Central memory CD8-positive, alpha-beta T cell (primary cell): ENCODE measurements around the gene SEMA6C.

ENCODE experiments used
- ATAC-seq: fragments of 150-1000 bp; cut with Tn5 transposase; replicated peaks from 2 replicates; pipeline ENCODE4 v1.10.0; 2022; ENCODE audit warnings: mild to moderate bottlenecking, moderate FRiP score, moderate number of reproducible peaks; ENCODE audit not compliant: poor library complexity, severe bottlenecking; ENCODE audit errors: extremely low read depth
- DNase-seq, 2 donors: peaks; one replicate each; pipeline ENCODE4 v3.0.0; 2021; ENCODE audit warnings: low spot score in 2 of 2
- H3K27ac Mint-ChIP-seq: one replicate; pipeline ENCODE4 v1.8.0; 2022; ENCODE audit warnings: low read depth, mild to moderate bottlenecking, moderate library complexity, mixed read lengths
- H3K27me3 Mint-ChIP-seq: one replicate; pipeline ENCODE4 v1.8.0; 2022; ENCODE audit warnings: mixed read lengths
- H3K36me3 Mint-ChIP-seq: one replicate; pipeline ENCODE4 v1.8.0; 2022; ENCODE audit warnings: mild to moderate bottlenecking, moderate library complexity, mixed read lengths; ENCODE audit not compliant: insufficient read depth
- H3K4me1 Mint-ChIP-seq: one replicate; pipeline ENCODE4 v1.8.0; 2022; ENCODE audit warnings: mixed read lengths
- H3K4me3 Mint-ChIP-seq: one replicate; pipeline ENCODE4 v1.8.0; 2022; ENCODE audit warnings: mild to moderate bottlenecking, moderate library complexity, mixed read lengths
- H3K9me3 Mint-ChIP-seq: one replicate; pipeline ENCODE4 v1.8.0; 2022; ENCODE audit warnings: mixed read lengths

SEMA6C gene

DNA sequence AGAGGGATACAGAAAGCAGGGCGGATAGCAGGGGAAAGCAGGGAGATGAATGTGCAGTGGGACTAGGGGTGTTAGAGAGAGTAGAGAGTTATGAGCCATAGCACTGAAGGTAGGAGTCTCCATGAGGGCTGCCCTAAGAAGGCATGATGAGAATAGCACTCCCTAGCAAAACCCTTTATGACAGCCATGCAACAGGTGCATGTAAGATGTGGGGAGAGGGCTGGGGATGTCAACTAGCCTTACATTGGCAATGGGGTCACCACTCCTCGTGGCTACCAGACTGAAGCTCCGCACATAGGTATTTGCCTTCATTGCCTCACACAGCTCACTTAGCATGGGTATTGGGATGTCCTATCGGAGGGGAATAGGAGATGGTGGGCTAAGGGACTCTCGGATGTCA, 24.8 kb upstream of the SEMA6C start:
- no peaks in the 10 kb centered on the region for H3K27me3 Mint-ChIP-seq
- peaks cover 19% of the 10 kb centered on the region for H3K4me1 Mint-ChIP-seq
- no peaks in the 10 kb centered on the region for H3K9me3 Mint-ChIP-seq
- no peak overlapping the region for H3K4me3 Mint-ChIP-seq
- no peak overlapping the region for H3K27ac Mint-ChIP-seq
- no peak for DNase-seq
- ATAC-seq, result no peak
- H3K36me3 Mint-ChIP-seq, result peaks cover 54% of the 10 kb centered on the region

DNA sequence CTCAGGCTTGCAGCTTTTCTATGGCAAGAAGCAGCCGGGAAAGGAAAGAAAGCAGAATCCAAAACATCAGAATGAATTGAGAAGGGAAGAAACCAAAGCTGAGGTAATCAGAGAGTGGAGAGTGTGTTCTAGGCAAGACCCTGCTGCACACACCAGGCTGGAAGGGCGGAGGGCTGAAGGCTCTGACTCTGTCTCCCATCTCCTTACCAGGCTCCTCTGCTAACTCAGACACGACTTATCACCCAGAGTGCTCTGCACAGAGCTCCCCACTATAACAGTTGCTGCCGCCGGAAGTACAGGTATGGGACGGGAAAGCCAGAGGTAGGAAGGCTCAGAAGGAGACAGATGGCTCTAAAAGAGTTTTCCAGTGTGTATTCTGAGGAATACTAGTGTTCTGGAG, 20.7 kb upstream of the SEMA6C start:
- DNase-seq (no peak), ATAC-seq (no peak)
- H3K27ac Mint-ChIP-seq, result peak overlapping the region; percentile 96
- H3K36me3 Mint-ChIP-seq, result peaks cover 51% of the 10 kb centered on the region
- H3K27me3 Mint-ChIP-seq, result no peaks in the 10 kb centered on the region
- no peaks in the 10 kb centered on the region for H3K9me3 Mint-ChIP-seq
- peak overlapping the region; percentile 89 for H3K4me3 Mint-ChIP-seq
- peaks cover 40% of the 10 kb centered on the region for H3K4me1 Mint-ChIP-seq

DNA sequence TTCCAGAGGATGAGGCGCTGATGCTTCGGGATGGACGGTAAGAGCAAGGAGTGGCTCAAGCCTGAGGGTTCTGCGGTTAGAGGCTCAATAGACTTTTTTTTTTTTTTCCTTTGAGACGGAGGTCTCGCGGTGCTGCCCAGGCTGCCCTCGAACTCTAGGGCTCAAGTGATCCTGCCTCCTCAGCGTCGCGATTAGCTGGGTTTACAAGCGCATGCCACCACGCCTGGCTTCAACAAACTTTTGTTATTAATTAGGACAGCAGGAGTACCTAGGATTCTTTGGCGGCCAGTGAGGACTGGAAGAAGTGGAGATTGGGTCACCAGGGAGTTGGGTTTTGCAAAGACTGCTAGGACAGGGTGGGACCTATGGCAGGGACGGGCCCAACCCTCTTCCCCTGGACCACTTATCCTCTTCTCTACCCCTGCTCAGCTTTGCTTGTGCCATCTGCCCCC, 20.1 kb upstream of the SEMA6C start:
- DNase-seq (no peak), ATAC-seq (no peak)
- peaks cover 46% of the 10 kb centered on the region for H3K4me1 Mint-ChIP-seq

DNA sequence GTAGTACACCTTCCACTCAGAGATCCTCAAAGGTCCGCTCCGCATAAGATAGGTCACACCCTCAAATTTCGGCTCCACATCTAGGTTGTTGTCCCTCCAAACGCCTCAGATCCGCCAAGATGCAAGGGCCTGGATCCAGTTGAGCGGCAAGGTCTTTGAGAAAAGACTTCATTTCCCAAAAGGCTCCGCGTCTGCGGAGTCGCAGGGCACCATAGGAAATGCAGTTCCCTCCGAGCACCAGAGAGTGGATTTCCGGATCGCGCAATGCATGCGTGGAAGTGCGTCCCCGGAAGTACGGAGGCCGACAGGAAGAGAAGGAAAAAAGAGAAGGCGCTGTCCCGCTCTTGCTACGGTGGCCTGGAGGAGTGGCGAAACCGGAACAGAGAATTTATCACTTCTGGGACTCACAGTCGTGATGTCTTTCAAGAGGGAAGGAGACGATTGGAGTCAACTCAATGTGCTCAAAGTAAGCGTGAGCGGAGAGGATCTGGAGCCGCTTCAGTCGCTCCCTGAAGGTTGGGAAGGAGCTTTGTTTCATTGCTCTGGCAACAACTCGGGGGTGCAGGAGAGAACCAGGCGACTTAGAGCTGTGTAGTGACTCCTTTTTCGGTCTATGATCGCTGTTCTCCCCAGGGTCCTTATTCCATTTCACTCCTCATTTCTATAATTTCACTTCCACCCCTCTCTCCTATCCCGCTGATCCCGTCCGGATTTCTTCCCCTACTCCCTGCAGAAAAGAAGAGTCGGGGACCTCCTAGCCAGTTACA, 19.5 kb upstream of the SEMA6C start, which contains the start of the genes LYSMD1 and SCNM1:
Gene LYSMD1, minus strand, starts transcription at position 165 of the 767 bp plus-strand sequence. CDS start 644 bp downstream, outside the sequence.
Gene SCNM1, plus strand, starts transcription at position 407 of the 767 bp plus-strand sequence. Its CDS starts 9 bp downstream, at position 416.
- ATAC-seq (peak; percentile 97), DNase-seq (peak; percentile 89 to 94)
- Mint-ChIP-seq H3K27me3 (no peaks in the 10 kb centered on the region), H3K4me3 (peak within 1 kb of the TSS; percentile 89), H3K36me3 (peaks cover 49% of the 10 kb centered on the region), H3K9me3 (no peaks in the 10 kb centered on the region), H3K27ac (peak within 1 kb of the TSS; percentile 96), H3K4me1 (peaks cover 48% of the 10 kb centered on the region)

More for the DNA sequence above, 20.1 kb upstream of the SEMA6C start:
- Mint-ChIP-seq H3K4me3 (peak overlapping the region; percentile 89), H3K27me3 (no peaks in the 10 kb centered on the region), H3K9me3 (no peaks in the 10 kb centered on the region), H3K27ac (peak overlapping the region; percentile 96), H3K36me3 (peaks cover 48% of the 10 kb centered on the region)

DNA sequence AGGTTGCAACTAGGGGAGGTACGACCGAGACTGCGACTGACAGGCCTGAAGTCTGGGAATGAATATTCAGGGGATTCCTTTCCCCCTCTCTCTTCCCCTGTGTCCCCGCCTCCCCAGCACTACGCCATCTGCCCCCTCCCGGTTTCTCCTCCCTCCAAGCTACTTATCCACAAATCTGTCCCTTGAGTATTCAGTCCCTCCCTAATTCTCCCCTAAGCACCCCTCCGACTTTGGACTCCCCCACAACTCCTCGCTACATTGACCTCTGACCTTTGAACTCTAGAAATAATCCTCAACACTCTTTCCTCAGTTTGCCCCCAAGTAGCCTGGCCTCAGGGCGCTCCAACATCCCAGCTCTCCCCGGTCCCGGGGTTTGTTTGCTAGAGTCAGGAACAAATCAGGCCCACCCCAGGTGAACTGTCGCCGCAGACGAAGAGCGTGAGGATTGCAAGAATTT, 18.9 kb upstream of the SEMA6C start:
- H3K4me3 Mint-ChIP-seq, result peak overlapping the region; percentile 89
- H3K4me1 Mint-ChIP-seq, result peaks cover 48% of the 10 kb centered on the region
- H3K27me3 Mint-ChIP-seq, result no peaks in the 10 kb centered on the region
- peak overlapping the region; percentile 96 for H3K27ac Mint-ChIP-seq
- H3K36me3 Mint-ChIP-seq, result peaks cover 49% of the 10 kb centered on the region
- DNase-seq (no peak), ATAC-seq (peak; percentile 5)
- no peaks in the 10 kb centered on the region for H3K9me3 Mint-ChIP-seq

DNA sequence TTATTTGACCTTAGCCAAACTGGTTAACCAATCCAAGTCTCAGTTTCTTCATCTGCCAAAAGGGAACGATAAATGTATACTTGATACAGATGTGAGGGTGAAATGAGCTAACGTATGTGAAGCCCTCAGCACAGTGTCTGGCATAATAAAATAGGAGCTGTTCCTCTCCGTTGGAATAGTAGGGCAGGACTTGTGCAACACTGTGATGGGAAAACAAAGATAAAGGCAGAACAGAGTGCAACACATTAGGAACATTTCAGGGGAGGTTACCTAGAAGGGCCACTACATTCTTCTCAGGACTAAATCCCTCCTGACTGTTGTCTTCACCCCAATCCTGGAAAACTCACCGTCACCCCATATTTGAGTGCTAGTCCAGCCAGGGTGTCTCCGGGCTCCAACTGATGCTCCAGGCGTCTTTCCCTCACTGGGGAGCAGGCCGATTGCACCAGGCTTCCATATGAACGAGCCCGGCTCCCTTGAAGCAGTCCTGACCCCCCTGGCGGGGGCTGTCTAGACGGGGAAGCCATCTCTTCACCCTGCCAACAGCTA, 18.4 kb upstream of the SEMA6C start:
- no peak for DNase-seq
- peak overlapping the region; percentile 89 for H3K4me3 Mint-ChIP-seq

DNA sequence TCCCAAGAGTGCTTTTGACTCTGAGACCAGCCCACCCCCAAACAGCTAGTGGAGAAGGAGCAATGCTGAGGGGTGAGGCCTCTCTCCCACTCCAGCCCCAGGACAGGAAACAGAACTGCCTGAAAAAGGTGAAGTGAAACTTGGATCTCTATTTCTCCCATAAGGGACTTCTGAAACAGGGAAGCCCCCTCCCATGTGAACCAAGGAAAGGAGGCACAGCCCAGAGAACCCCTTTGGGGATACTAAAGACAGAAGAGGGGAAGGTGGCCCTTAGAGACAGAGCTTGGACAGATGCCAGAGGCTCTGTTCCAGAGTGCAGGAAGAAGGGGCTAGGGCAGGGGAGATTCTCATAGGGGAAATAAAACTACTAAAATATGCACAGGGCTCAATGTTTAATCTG, 12.9 kb upstream of the SEMA6C start:
- H3K36me3 Mint-ChIP-seq, result peaks cover 20% of the 10 kb centered on the region
- H3K4me1 Mint-ChIP-seq, result peaks cover 58% of the 10 kb centered on the region
- no peak for ATAC-seq
- no peak for DNase-seq
- no peaks in the 10 kb centered on the region for H3K9me3 Mint-ChIP-seq
- H3K27me3 Mint-ChIP-seq, result no peaks in the 10 kb centered on the region
- peak overlapping the region; percentile 71 for H3K27ac Mint-ChIP-seq
- peak overlapping the region; percentile 93 for H3K4me3 Mint-ChIP-seq

More for the DNA sequence above, 18.4 kb upstream of the SEMA6C start:
- peaks cover 50% of the 10 kb centered on the region for H3K4me1 Mint-ChIP-seq
- peak overlapping the region; percentile 96 for H3K27ac Mint-ChIP-seq
- peaks cover 45% of the 10 kb centered on the region for H3K36me3 Mint-ChIP-seq
- ATAC-seq, result no peak
- H3K27me3 Mint-ChIP-seq, result no peaks in the 10 kb centered on the region
- H3K9me3 Mint-ChIP-seq, result no peaks in the 10 kb centered on the region

DNA sequence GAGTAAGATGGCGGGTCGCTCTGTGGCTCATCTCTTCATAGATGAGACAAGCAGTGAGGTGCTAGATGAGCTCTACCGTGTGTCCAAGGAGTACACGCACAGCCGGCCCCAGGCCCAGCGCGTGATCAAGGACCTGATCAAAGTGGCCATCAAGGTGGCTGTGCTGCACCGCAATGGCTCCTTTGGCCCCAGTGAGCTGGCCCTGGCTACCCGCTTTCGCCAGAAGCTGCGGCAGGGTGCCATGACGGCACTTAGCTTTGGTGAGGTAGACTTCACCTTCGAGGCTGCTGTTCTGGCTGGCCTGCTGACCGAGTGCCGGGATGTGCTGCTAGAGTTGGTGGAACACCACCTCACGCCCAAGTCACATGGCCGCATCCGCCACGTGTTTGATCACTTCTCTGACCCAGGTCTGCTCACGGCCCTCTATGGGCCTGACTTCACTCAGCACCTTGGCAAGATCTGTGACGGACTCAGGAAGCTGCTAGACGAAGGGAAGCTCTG, 12.4 kb upstream of the SEMA6C start:
- peak overlapping the region; percentile 91 for H3K27ac Mint-ChIP-seq
- DNase-seq, result no peak
- no peaks in the 10 kb centered on the region for H3K27me3 Mint-ChIP-seq
- peaks cover 14% of the 10 kb centered on the region for H3K36me3 Mint-ChIP-seq
- H3K4me1 Mint-ChIP-seq, result peaks cover 58% of the 10 kb centered on the region
- no peak for ATAC-seq
- H3K9me3 Mint-ChIP-seq, result no peaks in the 10 kb centered on the region
- H3K4me3 Mint-ChIP-seq, result peak overlapping the region; percentile 93

DNA sequence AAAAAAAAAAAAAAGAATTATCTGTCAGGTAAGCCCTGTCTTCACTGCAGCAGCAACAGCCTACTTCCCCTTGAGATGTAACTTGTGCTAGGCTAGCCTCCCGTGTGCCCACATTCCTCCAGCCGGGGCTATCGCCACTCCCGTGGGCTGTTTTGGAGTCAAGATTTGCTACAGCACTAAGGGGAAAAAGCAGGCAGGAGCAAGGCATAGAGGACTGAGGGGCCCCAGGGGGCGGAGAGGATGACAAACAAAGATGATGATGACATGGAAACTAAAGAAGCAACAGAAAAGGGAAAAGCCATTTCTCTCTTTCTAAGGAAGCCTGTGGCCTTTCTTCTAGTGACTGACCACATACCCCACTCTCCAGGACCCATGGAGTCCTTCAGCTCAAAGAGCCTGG, 11.9 kb upstream of the SEMA6C start:
- H3K27me3 Mint-ChIP-seq, result no peaks in the 10 kb centered on the region
- H3K27ac Mint-ChIP-seq, result peak overlapping the region; percentile 91
- H3K4me3 Mint-ChIP-seq, result peak overlapping the region; percentile 93
- peaks cover 13% of the 10 kb centered on the region for H3K36me3 Mint-ChIP-seq
- H3K9me3 Mint-ChIP-seq, result no peaks in the 10 kb centered on the region
- no peak for ATAC-seq
- H3K4me1 Mint-ChIP-seq, result peaks cover 58% of the 10 kb centered on the region
- no peak for DNase-seq

DNA sequence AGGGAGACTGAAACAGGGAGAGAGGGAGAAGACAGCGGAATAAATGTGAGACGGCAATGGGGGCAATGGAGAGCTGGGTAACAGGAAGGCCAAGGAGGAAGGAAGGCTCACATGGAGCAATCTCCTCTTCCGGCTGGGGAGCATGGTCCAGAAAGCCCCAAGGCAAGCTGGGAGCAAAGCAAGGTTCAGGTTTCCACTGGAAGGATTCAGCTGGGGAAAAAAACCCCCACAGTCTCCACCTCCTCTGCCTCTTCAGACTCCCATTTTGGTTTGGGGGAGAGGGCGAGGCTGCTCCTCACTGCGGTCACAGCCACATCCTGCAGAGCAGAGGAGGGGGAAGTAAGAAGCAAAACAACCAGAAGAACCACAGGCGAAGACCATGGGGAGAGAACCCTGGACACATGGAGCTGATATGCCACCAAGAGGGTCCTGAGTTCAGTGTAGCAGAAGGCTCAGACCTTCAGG, 10.7 kb upstream of the SEMA6C start:
- Mint-ChIP-seq H3K4me3 (peak overlapping the region; percentile 93), H3K36me3 (peaks cover 13% of the 10 kb centered on the region), H3K4me1 (peaks cover 48% of the 10 kb centered on the region), H3K9me3 (no peaks in the 10 kb centered on the region), H3K27ac (peak overlapping the region; percentile 91), H3K27me3 (no peaks in the 10 kb centered on the region)
- no peak for DNase-seq
- ATAC-seq, result peak; percentile 44

DNA sequence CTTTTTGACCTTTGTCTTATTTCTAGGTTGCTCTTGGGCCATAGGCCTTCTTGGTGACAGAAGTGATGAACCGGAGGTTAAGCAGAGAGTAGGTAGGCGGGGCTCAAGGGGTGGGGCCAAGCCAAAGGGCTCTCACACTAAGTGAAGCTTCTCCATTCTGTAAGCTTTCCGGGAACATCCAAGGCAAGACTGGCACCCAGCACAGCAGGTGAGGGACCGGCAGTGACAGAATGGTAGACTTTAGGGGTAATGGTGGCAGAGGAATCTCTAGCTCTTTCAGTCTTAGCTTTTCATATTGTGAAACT, 10.0 kb upstream of the SEMA6C start, which contains the start of gene TNFAIP8L2:
Gene TNFAIP8L2, plus strand, starts transcription at position 135 of the 305 bp plus-strand sequence. CDS start 2,049 bp downstream, outside the sequence.
- Mint-ChIP-seq H3K4me3 (peak within 1 kb of the TSS; percentile 93), H3K27ac (peak within 1 kb of the TSS; percentile 91), H3K36me3 (peaks cover 13% of the 10 kb centered on the region), H3K27me3 (no peaks in the 10 kb centered on the region), H3K9me3 (no peaks in the 10 kb centered on the region), H3K4me1 (peaks cover 41% of the 10 kb centered on the region)
- peak; percentile 90 for ATAC-seq
- DNase-seq, result peak; percentile 40 to 46

DNA sequence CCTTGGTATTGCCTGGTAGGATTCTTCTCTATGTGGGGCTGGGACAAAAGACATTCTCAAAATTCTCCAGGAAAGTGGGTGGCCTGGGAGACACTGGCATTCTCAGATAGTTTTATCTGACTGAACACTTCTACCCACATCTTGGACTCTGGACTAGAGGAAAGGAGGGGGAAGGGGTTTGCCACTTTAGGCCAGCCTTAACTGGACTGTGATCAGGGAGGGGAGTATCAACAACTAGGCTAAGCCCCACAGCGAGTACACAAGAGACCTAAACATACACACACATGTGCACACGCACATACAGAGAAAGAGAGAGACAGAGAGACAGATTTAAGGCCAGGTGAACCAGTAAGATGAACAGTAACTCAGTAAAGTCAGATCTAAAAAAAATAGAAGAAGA, 1.2 kb upstream of the SEMA6C start:
- Mint-ChIP-seq H3K36me3 (no peaks in the 10 kb centered on the region), H3K27me3 (no peaks in the 10 kb centered on the region), H3K27ac (no peak overlapping the region), H3K4me1 (peaks cover 13% of the 10 kb centered on the region), H3K9me3 (no peaks in the 10 kb centered on the region), H3K4me3 (peak overlapping the region; percentile 93)
- ATAC-seq, result no peak
- DNase-seq, result no peak
